HEK293 (cell line): ENCODE measurements around the gene ATPAF2.

Source experiments
- KLF9 ChIP-seq: fragments of 450-650 bp; formaldehyde crosslinking; IDR thresholded peaks from 2 replicates; pipeline ENCODE4 v1.5.1; 2016; ENCODE audit warnings: missing biosample characterization, missing genetic modification characterization, low read depth
- OSR2 ChIP-seq: fragments of 450-650 bp; formaldehyde crosslinking; IDR thresholded peaks from 2 replicates; pipeline ENCODE4 v1.5.1; 2016; ENCODE audit warnings: missing biosample characterization, missing genetic modification characterization
- YY2 ChIP-seq: fragments of 450-650 bp; formaldehyde crosslinking; IDR thresholded peaks from 2 replicates; pipeline ENCODE4 v1.5.1; 2016; ENCODE audit warnings: missing biosample characterization, missing genetic modification characterization
- ZBTB48 ChIP-seq: fragments of 450-650 bp; formaldehyde crosslinking; IDR thresholded peaks from 2 replicates; pipeline ENCODE4 v1.5.1; 2016; ENCODE audit warnings: missing biosample characterization, missing genetic modification characterization
- ZNF580 ChIP-seq: fragments of 450-650 bp; formaldehyde crosslinking; IDR thresholded peaks from 2 replicates; pipeline ENCODE4 v1.5.1; 2016; ENCODE audit warnings: missing biosample characterization, missing genetic modification characterization
- ZNF670 ChIP-seq: fragments of 450-650 bp; formaldehyde crosslinking; IDR thresholded peaks from 2 replicates; pipeline ENCODE4 v1.5.1; 2016; ENCODE audit warnings: missing biosample characterization, missing genetic modification characterization, low read depth
- ZSCAN5A ChIP-seq: fragments of 450-650 bp; formaldehyde crosslinking; IDR thresholded peaks from 2 replicates; pipeline ENCODE4 v1.5.1; 2016; ENCODE audit warnings: missing biosample characterization, missing genetic modification characterization
- TF ChIP-seq, protein P1 (sequence below): fragments of 450-650 bp; formaldehyde crosslinking; IDR thresholded peaks from 2 replicates; pipeline ENCODE4 v1.5.1; 2016; ENCODE audit warnings: missing biosample characterization, missing genetic modification characterization
- TF ChIP-seq, protein P2 (sequence below): fragments of 450-650 bp; formaldehyde crosslinking; IDR thresholded peaks from 2 replicates; pipeline ENCODE4 v1.5.1; 2016; ENCODE audit warnings: missing biosample characterization, missing genetic modification characterization

- no peak for TF ChIP-seq ZNF580 (tag by site-specific recombination)
- TF ChIP-seq, protein P1, sequence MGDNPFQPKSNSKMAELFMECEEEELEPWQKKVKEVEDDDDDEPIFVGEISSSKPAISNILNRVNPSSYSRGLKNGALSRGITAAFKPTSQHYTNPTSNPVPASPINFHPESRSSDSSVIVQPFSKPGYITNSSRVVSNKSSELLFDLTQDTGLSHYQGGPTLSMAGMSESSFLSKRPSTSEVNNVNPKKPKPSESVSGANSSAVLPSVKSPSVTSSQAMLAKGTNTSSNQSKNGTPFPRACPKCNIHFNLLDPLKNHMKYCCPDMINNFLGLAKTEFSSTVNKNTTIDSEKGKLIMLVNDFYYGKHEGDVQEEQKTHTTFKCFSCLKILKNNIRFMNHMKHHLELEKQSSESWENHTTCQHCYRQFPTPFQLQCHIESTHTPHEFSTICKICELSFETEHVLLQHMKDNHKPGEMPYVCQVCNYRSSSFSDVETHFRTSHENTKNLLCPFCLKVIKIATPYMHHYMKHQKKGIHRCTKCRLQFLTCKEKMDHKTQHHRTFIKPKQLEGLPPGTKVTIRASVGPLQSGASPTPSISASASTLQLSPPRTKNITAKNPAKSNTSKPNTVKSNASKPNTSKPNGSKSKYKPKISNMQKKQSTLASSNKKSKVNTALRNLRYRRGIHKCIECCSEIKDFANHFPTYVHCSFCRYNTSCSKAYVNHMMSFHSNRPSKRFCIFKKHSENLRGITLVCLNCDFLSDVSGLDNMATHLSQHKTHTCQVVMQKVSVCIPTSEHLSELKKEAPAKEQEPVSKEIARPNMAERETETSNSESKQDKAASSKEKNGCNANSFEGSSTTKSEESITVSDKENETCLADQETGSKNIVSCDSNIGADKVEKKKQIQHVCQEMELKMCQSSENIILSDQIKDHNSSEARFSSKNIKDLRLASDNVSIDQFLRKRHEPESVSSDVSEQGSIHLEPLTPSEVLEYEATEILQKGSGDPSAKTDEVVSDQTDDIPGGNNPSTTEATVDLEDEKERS = no peak
- no peak for TF ChIP-seq ZSCAN5A (tag by site-specific recombination)
- TF ChIP-seq OSR2 (tag by site-specific recombination) = no peak
- TF ChIP-seq, protein P2, sequence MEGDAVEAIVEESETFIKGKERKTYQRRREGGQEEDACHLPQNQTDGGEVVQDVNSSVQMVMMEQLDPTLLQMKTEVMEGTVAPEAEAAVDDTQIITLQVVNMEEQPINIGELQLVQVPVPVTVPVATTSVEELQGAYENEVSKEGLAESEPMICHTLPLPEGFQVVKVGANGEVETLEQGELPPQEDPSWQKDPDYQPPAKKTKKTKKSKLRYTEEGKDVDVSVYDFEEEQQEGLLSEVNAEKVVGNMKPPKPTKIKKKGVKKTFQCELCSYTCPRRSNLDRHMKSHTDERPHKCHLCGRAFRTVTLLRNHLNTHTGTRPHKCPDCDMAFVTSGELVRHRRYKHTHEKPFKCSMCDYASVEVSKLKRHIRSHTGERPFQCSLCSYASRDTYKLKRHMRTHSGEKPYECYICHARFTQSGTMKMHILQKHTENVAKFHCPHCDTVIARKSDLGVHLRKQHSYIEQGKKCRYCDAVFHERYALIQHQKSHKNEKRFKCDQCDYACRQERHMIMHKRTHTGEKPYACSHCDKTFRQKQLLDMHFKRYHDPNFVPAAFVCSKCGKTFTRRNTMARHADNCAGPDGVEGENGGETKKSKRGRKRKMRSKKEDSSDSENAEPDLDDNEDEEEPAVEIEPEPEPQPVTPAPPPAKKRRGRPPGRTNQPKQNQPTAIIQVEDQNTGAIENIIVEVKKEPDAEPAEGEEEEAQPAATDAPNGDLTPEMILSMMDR = no peak
- TF ChIP-seq KLF9 = no peak
- TF ChIP-seq YY2 (tag by site-specific recombination) = no peak
- TF ChIP-seq ZBTB48 = no peak
- TF ChIP-seq ZNF670 = no peak
These were observed 55.2 kb downstream of the ATPAF2 start for GRCh38 chr17:17983776-17984175.
